K562 (cell line): ENCODE results near the gene POU2AF3.

Experiments used
- CTCF ChIP-seq, 3 experiments: IDR thresholded peaks in 2 of 3; conservative IDR thresholded peaks in 1 of 3; 2 replicates each; pipeline ENCODE4 v1.5.1; 2011 to 2012; ENCODE audit warnings: low read length in 3 of 3, mild to moderate bottlenecking in 3 of 3, control low read depth in 2 of 3, improper control_type of control experiment in 1 of 3, inconsistent platforms in 1 of 3, low read depth in 1 of 3, mixed read lengths in 1 of 3, moderate library complexity in 1 of 3; ENCODE audit not compliant: insufficient read depth in 2 of 3
- E2F3 ChIP-seq: fragments of 250-450 bp; sonication (Bioruptor Pico); IDR thresholded peaks from 2 replicates; pipeline ENCODE4 v1.4.0; 2020; ENCODE audit warnings: mild to moderate bottlenecking
- EZH2 ChIP-seq: IDR thresholded peaks from 2 replicates; pipeline ENCODE4 v1.6.1; 2012; ENCODE audit warnings: low read depth, mild to moderate bottlenecking, inconsistent platforms, low read length, borderline replicate concordance
- MTA1 ChIP-seq: fragments of 450-650 bp; IDR thresholded peaks from 2 replicates; pipeline ENCODE4 v1.6.1; 2017; ENCODE audit warnings: borderline replicate concordance
- PCBP2 ChIP-seq: fragments of 200-400 bp; formaldehyde crosslinking; IDR thresholded peaks from 2 replicates; pipeline ENCODE4 v1.6.1; 2018; ENCODE audit warnings: low read length, low read depth, mild to moderate bottlenecking, moderate library complexity; ENCODE audit not compliant: poor library complexity, severe bottlenecking
- PHB ChIP-seq: fragments of 250-450 bp; sonication (Bioruptor Pico); IDR thresholded peaks from 2 replicates; pipeline ENCODE4 v1.5.0; 2021
- RCOR1 ChIP-seq, 2 experiments: IDR thresholded peaks; 2 replicates each; pipeline ENCODE4 v1.6.1; 2012; ENCODE audit warnings: low read depth in 2 of 2, low read length in 2 of 2, borderline replicate concordance in 1 of 2, improper control_type of control experiment in 1 of 2
- SNIP1 ChIP-seq: fragments of 450-650 bp; IDR thresholded peaks from 2 replicates; pipeline ENCODE4 v1.7.1; 2017; ENCODE audit warnings: low read depth, mild to moderate bottlenecking
- THAP7 ChIP-seq: fragments of 250-450 bp; sonication (Bioruptor Pico); IDR thresholded peaks from 2 replicates; pipeline ENCODE4 v1.5.0; 2021
- TSHZ1 ChIP-seq: fragments of 250-450 bp; sonication (Bioruptor Pico); IDR thresholded peaks from 2 replicates; pipeline ENCODE4 v1.4.0; 2020; ENCODE audit warnings: mild to moderate bottlenecking, moderate library complexity
- YBX1 ChIP-seq: fragments of 450-650 bp; IDR thresholded peaks from 2 replicates; pipeline ENCODE4 v1.7.1; 2016; ENCODE audit warnings: mild to moderate bottlenecking
- ZFX ChIP-seq: sonication (generic); formaldehyde crosslinking; IDR thresholded peaks from 2 replicates; pipeline ENCODE4 v1.8.0; 2022; ENCODE audit warnings: mild to moderate bottlenecking, missing genetic modification reagents, moderate library complexity
- TF ChIP-seq, protein P1 (sequence below), 2 experiments: IDR thresholded peaks; 2 replicates each; pipeline ENCODE4 v1.6.1; 2011; ENCODE audit warnings: borderline replicate concordance in 1 of 2, control low read depth in 1 of 2, low read depth in 1 of 2, low read length in 1 of 2, mild to moderate bottlenecking in 1 of 2, mixed read lengths in 1 of 2, moderate library complexity in 1 of 2; ENCODE audit not compliant: insufficient read depth in 1 of 2, insufficient read length in 1 of 2, poor library complexity in 1 of 2, severe bottlenecking in 1 of 2; ENCODE audit errors: extremely low read depth in 1 of 2

GRCh38 chr11:111298413-111299100 is at the start of gene POU2AF3:
- TF ChIP-seq CTCF (IDR thresholded peaks at IDR 0.05 in 2 of 3, conservative IDR thresholded peaks at IDR 0.05 in 1 of 3; ENCODE audit: insufficient read depth in 2 of 3, low read depth in 1 of 3, low read length in 3 of 3) = no peak
- TF ChIP-seq THAP7 (CRISPR knock-in tag) = no peak
- TF ChIP-seq PCBP2 = no peak
- no peak for TF ChIP-seq ZFX (CRISPR knock-in tag)
- TF ChIP-seq E2F3 (CRISPR knock-in tag) = no peak
- TF ChIP-seq, protein P1, sequence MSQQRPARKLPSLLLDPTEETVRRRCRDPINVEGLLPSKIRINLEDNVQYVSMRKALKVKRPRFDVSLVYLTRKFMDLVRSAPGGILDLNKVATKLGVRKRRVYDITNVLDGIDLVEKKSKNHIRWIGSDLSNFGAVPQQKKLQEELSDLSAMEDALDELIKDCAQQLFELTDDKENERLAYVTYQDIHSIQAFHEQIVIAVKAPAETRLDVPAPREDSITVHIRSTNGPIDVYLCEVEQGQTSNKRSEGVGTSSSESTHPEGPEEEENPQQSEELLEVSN (IDR thresholded peaks at IDR 0.05; ENCODE audit: borderline replicate concordance in 1 of 2, extremely low read depth in 1 of 2, insufficient read depth in 1 of 2, insufficient read length in 1 of 2, low read depth in 1 of 2, low read length in 1 of 2, poor library complexity in 1 of 2, severe bottlenecking in 1 of 2) = no peak
- no peak for TF ChIP-seq YBX1
- no peak for TF ChIP-seq EZH2
- no peak for TF ChIP-seq SNIP1
- TF ChIP-seq TSHZ1 (CRISPR knock-in tag) = no peak
- no peak for TF ChIP-seq RCOR1 (IDR thresholded peaks at IDR 0.05; ENCODE audit: borderline replicate concordance in 1 of 2, low read depth in 2 of 2, low read length in 2 of 2)
- TF ChIP-seq PHB (CRISPR knock-in tag) = no peak
- no peak for TF ChIP-seq MTA1
